A549 (cell line): Measurements from ENCODE around the gene AHCY. TPM values are rescaled to one million over a fixed set of nuclear protein-coding genes. Genes with fewer than 3 reads are reported as not detected.

Experiments
- ATAC-seq, 2 experiments: fragments of 200-7000 bp in 1 of 2; fragments of >200 bp in 1 of 2; cut with Nextera tagmentation in 1 of 2; cut with Tn5 transposase in 1 of 2; 3 replicates each; pipeline versions ENCODE4 v1.8.0 to v1.9.1; 2018 to 2020; ENCODE audit warnings: mild to moderate bottlenecking in 1 of 2, moderate library complexity in 1 of 2
- CTCF ChIA-PET: fragments of 300-600 bp; sonication (Branson Sonifier 250); formaldehyde crosslinking; extraction: SDS; loops from one replicate; lab custom pipeline; 2021; ENCODE audit warnings: antibody characterized with exemption, inconsistent platforms; lab: Yijun Ruan, JAX
- POLR2A ChIA-PET: fragments of 350-600 bp; formaldehyde crosslinking; extraction: SDS; loops from one replicate; lab custom pipeline; 2021; ENCODE audit warnings: antibody characterized with exemption, inconsistent platforms; lab: Yijun Ruan, JAX
- DNase-seq, 2 experiments: peaks; one replicate each; pipeline versions ENCODE4 v3.0.0 to v3.0.0-alpha.2; 2011 to 2016; ENCODE audit warnings: low read depth in 1 of 2, low spot score in 1 of 2
- FAIRE-seq: peaks from 2 replicates; lab custom pipeline; 2011; peaks lifted over from hg19 to GRCh38; lab: Jason Lieb, UNC
- H3K27ac ChIP-seq, 2 experiments: fragments of >200 bp; sonication (Bioruptor Twin); formaldehyde crosslinking; 3 replicates each; pipeline ENCODE4 v1.5.1; 2016 to 2017
- H3K4me1 ChIP-seq: fragments of >200 bp; sonication (Bioruptor Twin); formaldehyde crosslinking; 3 replicates; pipeline ENCODE4 v1.6.1; 2016
- H3K4me2 ChIP-seq: fragments of >200 bp; sonication (Bioruptor Twin); formaldehyde crosslinking; 3 replicates; pipeline ENCODE4 v1.6.1; 2016
- H3K4me3 ChIP-seq: fragments of >200 bp; sonication (Bioruptor Twin); formaldehyde crosslinking; 3 replicates; pipeline ENCODE4 v1.5.1; 2016
- H3K9me3 ChIP-seq: fragments of >200 bp; sonication (Bioruptor Twin); formaldehyde crosslinking; 3 replicates; pipeline ENCODE4 v1.6.1; 2016
- BCL3 ChIP-seq: fragments of >200 bp; sonication (Bioruptor Twin); formaldehyde crosslinking; IDR thresholded peaks from 3 replicates; pipeline ENCODE4 v1.6.1; 2016
- EHMT2 ChIP-seq: fragments of 200-600 bp; sonication (generic); IDR thresholded peaks from 2 replicates; pipeline ENCODE4 v1.6.1; 2016; ENCODE audit warnings: antibody characterized with exemption, low read depth, mild to moderate bottlenecking, moderate library complexity
- EP300 ChIP-seq, 2 experiments: fragments of >200 bp; sonication (Bioruptor Twin); formaldehyde crosslinking; IDR thresholded peaks; 2 replicates in 1 of 2; 3 replicates in 1 of 2; pipeline ENCODE4 v1.6.1; 2016 to 2017
- FOSB ChIP-seq: fragments of 250-450 bp; sonication (Bioruptor Pico); IDR thresholded peaks from 2 replicates; pipeline ENCODE4 v1.5.0; 2020; ENCODE audit warnings: mild to moderate bottlenecking, moderate library complexity
- FOSL2 ChIP-seq, 2 experiments: fragments of 450-650 bp in 1 of 2; fragments of >200 bp in 1 of 2; sonication (Bioruptor Twin) in 1 of 2; formaldehyde crosslinking; IDR thresholded peaks; 2 replicates each; pipeline versions ENCODE4 v1.5.0 to v1.6.1; 2016 to 2020; ENCODE audit warnings: mild to moderate bottlenecking in 1 of 2, moderate library complexity in 1 of 2
- HOXB5 ChIP-seq: fragments of 250-450 bp; sonication (Bioruptor Pico); IDR thresholded peaks from 2 replicates; pipeline ENCODE4 v1.5.0; 2020; ENCODE audit warnings: mild to moderate bottlenecking, moderate library complexity
- KDM1A ChIP-seq: fragments of 200-600 bp; sonication (generic); IDR thresholded peaks from 2 replicates; pipeline ENCODE4 v1.6.1; 2016; ENCODE audit warnings: low read depth, mild to moderate bottlenecking
- RAD21 ChIP-seq, 2 experiments: fragments of >200 bp in 1 of 2; sonication (Bioruptor Twin) in 1 of 2; formaldehyde crosslinking in 1 of 2; IDR thresholded peaks in 1 of 2; conservative IDR thresholded peaks in 1 of 2; 2 replicates in 1 of 2; 3 replicates in 1 of 2; pipeline ENCODE4 v1.6.1; 2012 to 2018; ENCODE audit warnings: inconsistent platforms in 1 of 2
- RFX5 ChIP-seq: fragments of 450-650 bp; IDR thresholded peaks from 2 replicates; pipeline ENCODE4 v1.7.1; 2014; ENCODE audit warnings: antibody characterized with exemption, mild to moderate bottlenecking, moderate library complexity
- RNF2 ChIP-seq: fragments of 200-600 bp; sonication (generic); IDR thresholded peaks from 2 replicates; pipeline ENCODE4 v1.6.1; 2016; ENCODE audit warnings: low read depth, mild to moderate bottlenecking, antibody characterized with exemption, moderate library complexity, borderline replicate concordance
- SMC3 ChIP-seq: fragments of >200 bp; sonication (Bioruptor Twin); formaldehyde crosslinking; IDR thresholded peaks from 3 replicates; pipeline ENCODE4 v1.6.1; 2018; ENCODE audit warnings: inconsistent platforms
- TFCP2L1 ChIP-seq: fragments of 250-450 bp; sonication (Bioruptor Pico); IDR thresholded peaks from 2 replicates; pipeline ENCODE4 v1.5.0; 2021; ENCODE audit warnings: mild to moderate bottlenecking
- USF2 ChIP-seq: fragments of 450-650 bp; IDR thresholded peaks from 2 replicates; pipeline ENCODE4 v1.6.1; 2014; ENCODE audit warnings: antibody characterized with exemption
- ZC3H11A ChIP-seq: fragments of 450-650 bp; IDR thresholded peaks from 2 replicates; pipeline ENCODE4 v1.6.1; 2014; ENCODE audit warnings: antibody characterized with exemption, mild to moderate bottlenecking
- ZNF302 ChIP-seq: fragments of 250-450 bp; sonication (Bioruptor Pico); IDR thresholded peaks from 2 replicates; pipeline ENCODE4 v1.9.0; 2021; ENCODE audit warnings: inconsistent platforms, mild to moderate bottlenecking, moderate library complexity
- ZSCAN20 ChIP-seq: fragments of 250-450 bp; sonication (Bioruptor Pico); IDR thresholded peaks from 2 replicates; pipeline ENCODE4 v1.8.0; 2022; ENCODE audit warnings: mild to moderate bottlenecking, moderate library complexity
- WGBS: methylation state at CpG from one replicate; pipeline ENCODE4 v1.1.6; 2017; ENCODE audit errors: missing lambda C conversion rate; 5-methylcytosine and 5-hydroxymethylcytosine counted together
- polyA plus RNA-seq, 4 experiments: library from polyadenylated mRNA; depleted of rRNA in 3 of 4; stranded (reverse); fragments of >200 nt; fragmentation: RNase III in 1 of 4; extraction: RNeasy Plus Mini Kit Qiagen cat#74134 plus additional on column Dnase treatment in 1 of 4; gene quantifications; 2 replicates in 3 of 4; 3 replicates in 1 of 4; pipeline ENCODE4 v1.2.3, GENCODE V29; 2011 to 2017
- TF ChIP-seq, protein P1 (sequence below): fragments of 250-450 bp; sonication (Bioruptor Pico); IDR thresholded peaks from 2 replicates; pipeline ENCODE4 v1.5.0; 2021; ENCODE audit warnings: mild to moderate bottlenecking, moderate library complexity, borderline replicate concordance
- TF ChIP-seq, protein P2 (sequence below): IDR thresholded peaks from 2 replicates; pipeline ENCODE4 v1.6.1; 2012
- TF ChIP-seq, protein P3 (sequence below): fragments of >200 bp; sonication (Bioruptor Twin); formaldehyde crosslinking; IDR thresholded peaks from 3 replicates; pipeline ENCODE4 v1.5.1; 2016

The AHCY gene
- polyA plus RNA-seq, 2 of the 4 experiments (the other 2 are of a cell fraction) = 274 to 290 TPM

DNA sequence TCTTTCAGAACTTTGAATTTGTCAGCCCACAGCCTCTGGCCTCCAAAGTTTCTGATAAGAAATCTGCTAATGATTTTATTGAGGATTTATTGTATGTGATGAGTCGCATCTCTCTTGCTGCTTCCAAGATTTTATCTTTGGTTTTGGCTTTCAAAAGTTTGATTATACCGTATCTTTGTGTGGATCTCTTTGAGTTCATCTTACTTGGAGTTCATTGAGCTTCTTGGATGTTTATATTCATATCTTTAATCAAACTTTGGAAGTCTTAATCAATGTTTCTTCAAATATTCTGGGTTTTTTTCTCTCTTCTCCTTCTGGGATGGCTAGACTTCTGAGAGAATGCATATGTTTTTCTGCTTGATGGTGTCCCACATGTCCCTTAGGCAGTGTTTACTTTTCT lies 65.2 kb downstream of the AHCY start:
- TF ChIP-seq EP300 (IDR thresholded peaks at IDR 0.05) (no peak), TFCP2L1 (CRISPR knock-in tag) (no peak), RFX5 (no peak), RNF2 (no peak), EHMT2 (no peak), BCL3 (no peak), FOSB (no peak), ZSCAN20 (CRISPR knock-in tag) (no peak), SMC3 (no peak), FOSL2 (IDR thresholded peaks at IDR 0.05) (no peak), FOSL2 (CRISPR knock-in tag; IDR thresholded peaks at IDR 0.05) (no peak), ZNF302 (CRISPR knock-in tag) (no peak), HOXB5 (CRISPR knock-in tag) (no peak), RAD21 (conservative IDR thresholded peaks at IDR 0.05 in 1 of 2, IDR thresholded peaks at IDR 0.05 in 1 of 2) (no peak), KDM1A (no peak), ZC3H11A (no peak)
- TF ChIP-seq, protein P1, sequence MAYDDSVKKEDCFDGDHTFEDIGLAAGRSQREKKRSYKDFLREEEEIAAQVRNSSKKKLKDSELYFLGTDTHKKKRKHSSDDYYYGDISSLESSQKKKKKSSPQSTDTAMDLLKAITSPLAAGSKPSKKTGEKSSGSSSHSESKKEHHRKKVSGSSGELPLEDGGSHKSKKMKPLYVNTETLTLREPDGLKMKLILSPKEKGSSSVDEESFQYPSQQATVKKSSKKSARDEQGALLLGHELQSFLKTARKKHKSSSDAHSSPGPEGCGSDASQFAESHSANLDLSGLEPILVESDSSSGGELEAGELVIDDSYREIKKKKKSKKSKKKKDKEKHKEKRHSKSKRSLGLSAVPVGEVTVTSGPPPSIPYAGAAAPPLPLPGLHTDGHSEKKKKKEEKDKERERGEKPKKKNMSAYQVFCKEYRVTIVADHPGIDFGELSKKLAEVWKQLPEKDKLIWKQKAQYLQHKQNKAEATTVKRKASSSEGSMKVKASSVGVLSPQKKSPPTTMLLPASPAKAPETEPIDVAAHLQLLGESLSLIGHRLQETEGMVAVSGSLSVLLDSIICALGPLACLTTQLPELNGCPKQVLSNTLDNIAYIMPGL (CRISPR knock-in tag) = no peak
- TF ChIP-seq, protein P2, sequence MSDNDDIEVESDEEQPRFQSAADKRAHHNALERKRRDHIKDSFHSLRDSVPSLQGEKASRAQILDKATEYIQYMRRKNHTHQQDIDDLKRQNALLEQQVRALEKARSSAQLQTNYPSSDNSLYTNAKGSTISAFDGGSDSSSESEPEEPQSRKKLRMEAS = no peak
- Histone ChIP-seq H3K4me3 (no peak overlapping the region), H3K4me1 (no peaks in the 10 kb centered on the region), H3K27ac (no peak overlapping the region), H3K9me3 (peaks cover 17% of the 10 kb centered on the region; the same call in 1 of the 3 replicates), H3K4me2 (no peak overlapping the region)
- no peak for ATAC-seq
- no peak for FAIRE-seq
- WGBS = 35% methylated on average over 2 of the region's 2 CpGs
- POLR2A ChIA-PET = no interaction called here
- DNase-seq = no peak
- CTCF ChIA-PET = interaction anchor here (1.1 kb wide), 1 partner anchor 341 kb away, joined by 4 read pairs; no protein-coding TSS in a partner anchor

DNA sequence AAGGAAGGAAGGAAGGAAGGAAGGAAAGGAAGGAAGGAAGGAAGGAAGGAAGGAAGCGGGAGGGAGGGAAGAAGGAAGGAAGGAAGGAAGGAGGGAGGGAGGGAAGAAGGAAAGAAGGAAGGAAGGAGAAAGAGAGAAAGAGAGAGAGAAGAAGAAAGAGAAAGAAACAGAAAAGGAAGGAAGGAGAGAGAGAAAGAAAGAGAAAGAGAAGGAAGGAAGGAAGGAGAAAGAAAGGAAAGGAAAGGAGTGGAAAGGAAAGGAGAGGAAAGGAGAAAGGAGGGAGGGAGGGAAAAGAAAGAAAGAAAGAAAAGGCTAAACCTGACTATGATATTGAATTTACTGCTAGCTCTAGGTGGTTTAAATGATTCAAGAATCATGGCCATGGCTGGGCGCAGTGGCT lies 67.3 kb downstream of the AHCY start:
- 54% methylated on average over 1 of the region's 2 CpGs for WGBS
- H3K9me3 ChIP-seq = peaks cover 17% of the 10 kb centered on the region; the same call in 1 of the 3 replicates
- POLR2A ChIA-PET = no interaction called here
- ATAC-seq (no peak), FAIRE-seq (no peak), DNase-seq (no peak)
- H3K27ac ChIP-seq = no peak overlapping the region
- H3K4me2 ChIP-seq = no peak overlapping the region
- CTCF ChIA-PET = interaction anchor here (1.4 kb wide), 2 partner anchors 9 to 13 kb away, joined by 3 to 4 read pairs; no protein-coding TSS in a partner anchor
- no peak overlapping the region for H3K4me3 ChIP-seq
- no peaks in the 10 kb centered on the region for H3K4me1 ChIP-seq
- TF ChIP-seq ZNF302 (CRISPR knock-in tag) (no peak), EP300 (IDR thresholded peaks at IDR 0.05) (no peak), USF2 (no peak)
- TF ChIP-seq, protein P3, sequence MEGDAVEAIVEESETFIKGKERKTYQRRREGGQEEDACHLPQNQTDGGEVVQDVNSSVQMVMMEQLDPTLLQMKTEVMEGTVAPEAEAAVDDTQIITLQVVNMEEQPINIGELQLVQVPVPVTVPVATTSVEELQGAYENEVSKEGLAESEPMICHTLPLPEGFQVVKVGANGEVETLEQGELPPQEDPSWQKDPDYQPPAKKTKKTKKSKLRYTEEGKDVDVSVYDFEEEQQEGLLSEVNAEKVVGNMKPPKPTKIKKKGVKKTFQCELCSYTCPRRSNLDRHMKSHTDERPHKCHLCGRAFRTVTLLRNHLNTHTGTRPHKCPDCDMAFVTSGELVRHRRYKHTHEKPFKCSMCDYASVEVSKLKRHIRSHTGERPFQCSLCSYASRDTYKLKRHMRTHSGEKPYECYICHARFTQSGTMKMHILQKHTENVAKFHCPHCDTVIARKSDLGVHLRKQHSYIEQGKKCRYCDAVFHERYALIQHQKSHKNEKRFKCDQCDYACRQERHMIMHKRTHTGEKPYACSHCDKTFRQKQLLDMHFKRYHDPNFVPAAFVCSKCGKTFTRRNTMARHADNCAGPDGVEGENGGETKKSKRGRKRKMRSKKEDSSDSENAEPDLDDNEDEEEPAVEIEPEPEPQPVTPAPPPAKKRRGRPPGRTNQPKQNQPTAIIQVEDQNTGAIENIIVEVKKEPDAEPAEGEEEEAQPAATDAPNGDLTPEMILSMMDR = no peak
